ENCODE results near the gene ATG2A. TPM values are rescaled to one million over a fixed set of nuclear protein-coding genes. Genes with fewer than 3 reads are reported as not detected.

ATG2A gene
- polyA plus RNA-seq, 1 donor (not counting 4 experiments of a cell fraction or from before 2014, with no cell fraction given), result 2.4 TPM

GRCh38 chr11:64872790-64873488 lies 44.1 kb downstream of the ATG2A start:
- Histone ChIP-seq H3K79me2 (ENCODE audit: control insufficient read depth, insufficient read depth, low read length) (peaks cover 80% of the 10 kb centered on the region), H3K4me3 (ENCODE audit: control insufficient read depth in 2 of 3, extremely low read depth in 1 of 3, insufficient read depth in 2 of 3, low read depth in 1 of 3, low read length in 3 of 3) (no peak overlapping the region), H3K27me3 (ENCODE audit: control insufficient read depth, extremely low read depth, insufficient read depth, low read length) (no peaks in the 10 kb centered on the region), H3K4me1 (ENCODE audit: control insufficient read depth, extremely low read depth, insufficient read depth, low read length) (peaks cover 60% of the 10 kb centered on the region), H3K4me2 (ENCODE audit: control insufficient read depth, extremely low read depth, insufficient read depth, low read depth, low read length) (no peak overlapping the region), H3K27ac (ENCODE audit: control insufficient read depth, insufficient read depth, low read length) (no peak overlapping the region), H3K9me3 (ENCODE audit: control insufficient read depth, low read depth, low read length) (no peaks in the 10 kb centered on the region), H3K36me3 (ENCODE audit: control insufficient read depth in 2 of 2, extremely low read depth in 1 of 2, insufficient read depth in 2 of 2, low read length in 2 of 2) (peaks cover 25 to 52% of the 10 kb centered on the region in 2 experiments), H2AFZ (ENCODE audit: control insufficient read depth, low read length) (no peak overlapping the region), H3K9me1 (ENCODE audit: control insufficient read depth, extremely low read depth, insufficient read depth, low read length) (peaks cover 11% of the 10 kb centered on the region), H4K20me1 (ENCODE audit: control insufficient read depth, extremely low read depth, insufficient read depth, low read length) (peaks cover 32% of the 10 kb centered on the region), H3K9ac (ENCODE audit: control insufficient read depth, extremely low read depth, insufficient read depth, low read length) (no peak overlapping the region)
- DNase-seq (ENCODE audit: low read depth, low spot score), result no peak
- dilution Hi-C loops (cut with MboI; ENCODE audit: extremely low pct_ligation_motif_present, low sequenced_read_pairs), result no loop called here
- TF ChIP-seq CTCF (optimal IDR thresholded peaks at IDR 0.05 in 1 of 3, IDR thresholded peaks at IDR 0.05 in 1 of 3, conservative IDR thresholded peaks at IDR 0.05 in 1 of 3; ENCODE audit: extremely low read depth in 1 of 3, insufficient read depth in 2 of 3, low read length in 3 of 3), result no peak
- no peak for TF ChIP-seq EZH2 (IDR thresholded peaks at IDR 0.05; ENCODE audit: low read length)
- FAIRE-seq, result no peak

- Histone ChIP-seq H3K9me1 (ENCODE audit: control insufficient read depth, extremely low read depth, insufficient read depth, low read length) (peaks cover 14% of the 10 kb centered on the region), H3K4me1 (ENCODE audit: control insufficient read depth, extremely low read depth, insufficient read depth, low read length) (peaks cover 66% of the 10 kb centered on the region), H3K27me3 (ENCODE audit: control insufficient read depth, extremely low read depth, insufficient read depth, low read length) (no peaks in the 10 kb centered on the region), H3K4me3 (ENCODE audit: control insufficient read depth in 2 of 3, extremely low read depth in 1 of 3, insufficient read depth in 2 of 3, low read depth in 1 of 3, low read length in 3 of 3) (no peak overlapping the region), H3K27ac (ENCODE audit: control insufficient read depth, insufficient read depth, low read length) (no peak overlapping the region), H3K9ac (ENCODE audit: control insufficient read depth, extremely low read depth, insufficient read depth, low read length) (no peak overlapping the region), H3K36me3 (ENCODE audit: control insufficient read depth in 2 of 2, extremely low read depth in 1 of 2, insufficient read depth in 2 of 2, low read length in 2 of 2) (peaks cover 25 to 60% of the 10 kb centered on the region in 2 experiments), H3K79me2 (ENCODE audit: control insufficient read depth, insufficient read depth, low read length) (peaks cover 79% of the 10 kb centered on the region), H3K9me3 (ENCODE audit: control insufficient read depth, low read depth, low read length) (no peaks in the 10 kb centered on the region), H2AFZ (ENCODE audit: control insufficient read depth, low read length) (no peak overlapping the region), H4K20me1 (ENCODE audit: control insufficient read depth, extremely low read depth, insufficient read depth, low read length) (peaks cover 27% of the 10 kb centered on the region), H3K4me2 (ENCODE audit: control insufficient read depth, extremely low read depth, insufficient read depth, low read depth, low read length) (no peak overlapping the region)
- TF ChIP-seq CTCF (optimal IDR thresholded peaks at IDR 0.05 in 1 of 3, IDR thresholded peaks at IDR 0.05 in 1 of 3, conservative IDR thresholded peaks at IDR 0.05 in 1 of 3; ENCODE audit: extremely low read depth in 1 of 3, insufficient read depth in 2 of 3, low read length in 3 of 3), result no peak
- no peak for TF ChIP-seq EZH2 (IDR thresholded peaks at IDR 0.05; ENCODE audit: low read length)
- FAIRE-seq (no peak), DNase-seq (ENCODE audit: low read depth, low spot score) (no peak)
- dilution Hi-C loops (cut with MboI; ENCODE audit: extremely low pct_ligation_motif_present, low sequenced_read_pairs), result no loop called here
Observed at GRCh38 chr11:64871492-64871891, 45.5 kb downstream of the ATG2A start.

Measured in keratinocyte (primary cell).